Panc1 (cell line): ENCODE measurements around the gene SPIRE1.
"Not testable (repeated sequence)": the region's sequence is repeated elsewhere in the genome, so short reads cannot be mapped to it uniquely, and the experiment has no call there.

Experiments used
- CTCF ChIP-seq: fragments of 450-650 bp; IDR thresholded peaks from 2 replicates; pipeline ENCODE4 v1.5.1; 2017; ENCODE audit warnings: mild to moderate bottlenecking
- POLR2AphosphoS5 ChIP-seq: IDR thresholded peaks from 2 replicates; pipeline ENCODE4 v1.6.1; 2012; ENCODE audit warnings: mild to moderate bottlenecking, low read depth, low read length, moderate library complexity
- TCF7L2 ChIP-seq: IDR thresholded peaks from 2 replicates; pipeline ENCODE4 v1.6.1; 2011; ENCODE audit warnings: mild to moderate bottlenecking, low read depth, low read length, inconsistent platforms

- TF ChIP-seq CTCF, TCF7L2, POLR2AphosphoS5: not testable (repeated sequence)
Measured at GRCh38 chr18:12551943-12552878, 105.7 kb downstream of the SPIRE1 start.
